ENCODE data around the gene TMEM92. TPM values are rescaled to one million over a fixed set of nuclear protein-coding genes. Genes with fewer than 3 reads are reported as not detected.
A peak's percentile ranks its signal among the peaks of the same experiment; 100 is the strongest.

Gene TMEM92
- total and polyA plus RNA-seq, 10 of the 15 experiments (the other 5 are each of a cell fraction or from before 2014, with no cell fraction given): 0.11 to 1.2 (median 0.32) TPM

DNA sequence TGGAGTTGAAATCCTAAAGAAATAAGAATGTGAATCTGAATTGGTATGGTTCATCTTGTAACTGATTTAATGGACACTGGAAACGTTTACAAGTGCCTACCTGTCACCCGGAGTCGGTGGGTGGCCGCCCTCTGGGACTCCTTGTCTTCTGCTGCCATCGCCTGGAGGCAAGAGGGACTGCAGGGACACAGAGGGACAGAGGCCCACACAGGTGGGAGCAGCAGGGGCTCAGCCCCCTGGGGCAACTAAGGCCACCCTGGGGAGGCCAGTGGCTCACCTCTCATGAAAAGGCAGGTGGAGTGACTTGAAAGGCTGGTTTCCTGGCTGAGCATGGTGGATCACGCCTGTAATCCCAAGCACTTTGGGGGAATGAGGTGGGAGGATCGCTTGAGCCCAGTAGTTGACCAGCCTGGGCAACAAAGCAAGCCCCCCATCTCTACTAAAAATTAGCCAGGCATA, 23.2 kb downstream of the TMEM92 start (continued):
- TF ChIP-seq KAT2A (conservative IDR thresholded peaks at IDR 0.05; ENCODE audit: control insufficient read depth, low read depth, low read length): no peak
- TF ChIP-seq, protein P1, sequence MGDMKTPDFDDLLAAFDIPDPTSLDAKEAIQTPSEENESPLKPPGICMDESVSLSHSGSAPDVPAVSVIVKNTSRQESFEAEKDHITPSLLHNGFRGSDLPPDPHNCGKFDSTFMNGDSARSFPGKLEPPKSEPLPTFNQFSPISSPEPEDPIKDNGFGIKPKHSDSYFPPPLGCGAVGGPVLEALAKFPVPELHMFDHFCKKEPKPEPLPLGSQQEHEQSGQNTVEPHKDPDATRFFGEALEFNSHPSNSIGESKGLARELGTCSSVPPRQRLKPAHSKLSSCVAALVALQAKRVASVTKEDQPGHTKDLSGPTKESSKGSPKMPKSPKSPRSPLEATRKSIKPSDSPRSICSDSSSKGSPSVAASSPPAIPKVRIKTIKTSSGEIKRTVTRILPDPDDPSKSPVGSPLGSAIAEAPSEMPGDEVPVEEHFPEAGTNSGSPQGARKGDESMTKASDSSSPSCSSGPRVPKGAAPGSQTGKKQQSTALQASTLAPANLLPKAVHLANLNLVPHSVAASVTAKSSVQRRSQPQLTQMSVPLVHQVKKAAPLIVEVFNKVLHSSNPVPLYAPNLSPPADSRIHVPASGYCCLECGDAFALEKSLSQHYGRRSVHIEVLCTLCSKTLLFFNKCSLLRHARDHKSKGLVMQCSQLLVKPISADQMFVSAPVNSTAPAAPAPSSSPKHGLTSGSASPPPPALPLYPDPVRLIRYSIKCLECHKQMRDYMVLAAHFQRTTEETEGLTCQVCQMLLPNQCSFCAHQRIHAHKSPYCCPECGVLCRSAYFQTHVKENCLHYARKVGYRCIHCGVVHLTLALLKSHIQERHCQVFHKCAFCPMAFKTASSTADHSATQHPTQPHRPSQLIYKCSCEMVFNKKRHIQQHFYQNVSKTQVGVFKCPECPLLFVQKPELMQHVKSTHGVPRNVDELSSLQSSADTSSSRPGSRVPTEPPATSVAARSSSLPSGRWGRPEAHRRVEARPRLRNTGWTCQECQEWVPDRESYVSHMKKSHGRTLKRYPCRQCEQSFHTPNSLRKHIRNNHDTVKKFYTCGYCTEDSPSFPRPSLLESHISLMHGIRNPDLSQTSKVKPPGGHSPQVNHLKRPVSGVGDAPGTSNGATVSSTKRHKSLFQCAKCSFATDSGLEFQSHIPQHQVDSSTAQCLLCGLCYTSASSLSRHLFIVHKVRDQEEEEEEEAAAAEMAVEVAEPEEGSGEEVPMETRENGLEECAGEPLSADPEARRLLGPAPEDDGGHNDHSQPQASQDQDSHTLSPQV (IDR thresholded peaks at IDR 0.05): 0 out of 2 replicates have a peak, but pooled peaks have one; percentile 19
- no peak for TF ChIP-seq SREBF2 (IDR thresholded peaks at IDR 0.05; ENCODE audit: low read length)
- 0 out of 2 replicates have a peak, but pooled peaks have one; percentile 25 for TF ChIP-seq HDGF (IDR thresholded peaks at IDR 0.05)
- TF ChIP-seq FOXM1 (IDR thresholded peaks at IDR 0.05; ENCODE audit: low read depth, low read length): peak; percentile 15; the same call in 1 of the 2 replicates
- no peak for TF ChIP-seq NFXL1 (IDR thresholded peaks at IDR 0.05; ENCODE audit: borderline replicate concordance)
- no peak for TF ChIP-seq BMI1 (IDR thresholded peaks at IDR 0.05; ENCODE audit: borderline replicate concordance)
- no peak for TF ChIP-seq RCOR1 (conservative IDR thresholded peaks at IDR 0.05; ENCODE audit: low read depth, low read length)
- no peak for TF ChIP-seq ESRRA (IDR thresholded peaks at IDR 0.05; ENCODE audit: low read length)
- TF ChIP-seq PAX8 (IDR thresholded peaks at IDR 0.05): no peak
- no peak for TF ChIP-seq TCF3 (IDR thresholded peaks at IDR 0.05; ENCODE audit: borderline replicate concordance, insufficient read depth, low read depth, low read length)
- no peak for TF ChIP-seq ATF2 (IDR thresholded peaks at IDR 0.05; ENCODE audit: low read length)
- TF ChIP-seq TCF12 (IDR thresholded peaks at IDR 0.05; ENCODE audit: low read depth, low read length): no peak
- no peak for TF ChIP-seq RELA (IDR thresholded peaks at IDR 0.05; ENCODE audit: borderline replicate concordance, partially characterized antibody)
- TF ChIP-seq, protein P2, sequence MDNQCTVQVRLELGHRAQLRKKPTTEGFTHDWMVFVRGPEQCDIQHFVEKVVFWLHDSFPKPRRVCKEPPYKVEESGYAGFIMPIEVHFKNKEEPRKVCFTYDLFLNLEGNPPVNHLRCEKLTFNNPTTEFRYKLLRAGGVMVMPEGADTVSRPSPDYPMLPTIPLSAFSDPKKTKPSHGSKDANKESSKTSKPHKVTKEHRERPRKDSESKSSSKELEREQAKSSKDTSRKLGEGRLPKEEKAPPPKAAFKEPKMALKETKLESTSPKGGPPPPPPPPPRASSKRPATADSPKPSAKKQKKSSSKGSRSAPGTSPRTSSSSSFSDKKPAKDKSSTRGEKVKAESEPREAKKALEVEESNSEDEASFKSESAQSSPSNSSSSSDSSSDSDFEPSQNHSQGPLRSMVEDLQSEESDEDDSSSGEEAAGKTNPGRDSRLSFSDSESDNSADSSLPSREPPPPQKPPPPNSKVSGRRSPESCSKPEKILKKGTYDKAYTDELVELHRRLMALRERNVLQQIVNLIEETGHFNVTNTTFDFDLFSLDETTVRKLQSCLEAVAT (IDR thresholded peaks at IDR 0.05): no peak
- TF ChIP-seq MYC (IDR thresholded peaks at IDR 0.05; ENCODE audit: insufficient read depth, insufficient read length, insufficient replicate concordance, low read length, severe bottlenecking): no peak
- TF ChIP-seq NFIC (IDR thresholded peaks at IDR 0.05; ENCODE audit: low read depth, low read length): no peak
- peak in 1 of 2 experiments; percentile 37; a peak in 1 of 3 replicates for TF ChIP-seq EGR1 (IDR thresholded peaks at IDR 0.05; ENCODE audit: borderline replicate concordance in 1 of 2, low read depth in 2 of 2, low read length in 2 of 2)
- no peak for TF ChIP-seq PAX5 (IDR thresholded peaks at IDR 0.05; ENCODE audit: borderline replicate concordance, low read depth, low read length)
- TF ChIP-seq SRF (IDR thresholded peaks at IDR 0.05; ENCODE audit: low read depth in 2 of 2, low read length in 2 of 2): no peak
- 0 out of 2 replicates have a peak, but pooled peaks have one; percentile 58 for TF ChIP-seq LARP7 (IDR thresholded peaks at IDR 0.05)
- TF ChIP-seq ZSCAN29 (IDR thresholded peaks at IDR 0.05): no peak
- TF ChIP-seq ZNF217 (IDR thresholded peaks at IDR 0.05): no peak
- TF ChIP-seq GATAD2B (conservative IDR thresholded peaks at IDR 0.05; ENCODE audit: low read depth): 0 out of 2 replicates have a peak, but pooled peaks have one; percentile 56
- no peak for TF ChIP-seq IKZF1 (conservative IDR thresholded peaks at IDR 0.05)
- TF ChIP-seq SUZ12 (IDR thresholded peaks at IDR 0.05; ENCODE audit: unreplicated experiment): no peak
- peak; percentile 37; the same call in 1 of the 2 replicates for TF ChIP-seq RB1 (IDR thresholded peaks at IDR 0.05; ENCODE audit: borderline replicate concordance)

All from GM12878 (cell line).